ENCODE data around the gene RRAGD. TPM values are rescaled to one million over a fixed set of nuclear protein-coding genes. Genes with fewer than 3 reads are reported as not detected.

Gene RRAGD
- polyA plus RNA-seq, 3 donors, result 5.0 to 7.9 (median 7.4) TPM

GRCh38 chr6:89400912-89401399 is 11.1 kb downstream of the RRAGD start:
- peaks cover 87% of the 10 kb centered on the region for H3K79me2 ChIP-seq (ENCODE audit: insufficient read depth, low read length)
- intact Hi-C loops (cut with micrococcal nuclease), result no loop called here
- H2AFZ ChIP-seq (ENCODE audit: insufficient read depth, low read depth, low read length, poor library complexity, severe bottlenecking), result no peak overlapping the region
- peak overlapping the region in 1 of 2 donors; percentile 27 for H3K27ac ChIP-seq (ENCODE audit: low read depth in 1 of 2, low read length in 2 of 2)
- H3K27me3 ChIP-seq (ENCODE audit: control insufficient read depth in 2 of 2, insufficient read depth in 2 of 2, low read length in 2 of 2), result no peaks in the 10 kb centered on the region
- WGBS (ENCODE audit: insufficient coverage), result 0% methylated on average over 2 of the region's 6 CpGs
- Mint-ChIP-seq H3K4me3 (no peak overlapping the region), H3K27ac (peak overlapping the region in 5 of 7 donors; percentile 1 to 55 (median 21)), H3K9me3 (peaks cover 0 to 4% (median 0%) of the 10 kb centered on the region in 7 donors), H3K4me1 (peaks cover 44% of the 10 kb centered on the region), H3K36me3 (peaks cover 3% of the 10 kb centered on the region in 2 donors), H3K27me3 (ENCODE audit: low read depth in 3 of 3) (no peaks in the 10 kb centered on the region)
- no peaks in the 10 kb centered on the region for H3K36me3 ChIP-seq (replicated peaks in 1 of 2; ENCODE audit: control insufficient read depth in 1 of 2, insufficient read depth in 2 of 2, low read length in 2 of 2)
- H3K9ac ChIP-seq (ENCODE audit: insufficient read depth, low read length, poor library complexity, severe bottlenecking), result no peak overlapping the region
- H4K20me1 ChIP-seq (ENCODE audit: insufficient read depth, low read length), result peaks cover 20% of the 10 kb centered on the region
- no peak overlapping the region for H3K4me3 ChIP-seq (replicated peaks in 1 of 3; ENCODE audit: low read depth in 2 of 3, low read length in 3 of 3)
- no peak overlapping the region for H3K4me2 ChIP-seq (replicated peaks; ENCODE audit: extremely low read depth, low read length, poor library complexity, severe bottlenecking)
- DNase-seq, result peak in 2 of 3 donors; percentile 31 to 52
- TF ChIP-seq CTCF (IDR thresholded peaks at IDR 0.05), result no peak
- no peaks in the 10 kb centered on the region for H3K9me3 ChIP-seq (replicated peaks in 1 of 2; ENCODE audit: control insufficient read depth in 1 of 2, insufficient read depth in 1 of 2, low read length in 2 of 2)
- H3K4me1 ChIP-seq (ENCODE audit: control insufficient read depth in 1 of 2, insufficient read depth in 2 of 2, low read length in 2 of 2), result peaks cover 13 to 17% of the 10 kb centered on the region in 2 donors

GRCh38 chr6:89400050-89400449 is 12.0 kb downstream of the RRAGD start:
- Mint-ChIP-seq H3K4me1 (peaks cover 38% of the 10 kb centered on the region), H3K27me3 (ENCODE audit: low read depth in 3 of 3) (no peaks in the 10 kb centered on the region), H3K9me3 (peaks cover 0 to 4% (median 2%) of the 10 kb centered on the region in 7 donors), H3K4me3 (no peak overlapping the region), H3K36me3 (peaks cover 3% of the 10 kb centered on the region in 2 donors), H3K27ac (peak overlapping the region in 1 of 7 donors; percentile 72)
- Histone ChIP-seq H3K4me2 (replicated peaks; ENCODE audit: extremely low read depth, low read length, poor library complexity, severe bottlenecking) (no peak overlapping the region), H3K4me1 (ENCODE audit: control insufficient read depth in 1 of 2, insufficient read depth in 2 of 2, low read length in 2 of 2) (peaks cover 13% of the 10 kb centered on the region in 2 donors), H3K4me3 (replicated peaks in 1 of 3; ENCODE audit: low read depth in 2 of 3, low read length in 3 of 3) (no peak overlapping the region), H2AFZ (ENCODE audit: insufficient read depth, low read depth, low read length, poor library complexity, severe bottlenecking) (no peak overlapping the region), H3K27me3 (ENCODE audit: control insufficient read depth in 2 of 2, insufficient read depth in 2 of 2, low read length in 2 of 2) (no peaks in the 10 kb centered on the region), H4K20me1 (ENCODE audit: insufficient read depth, low read length) (peaks cover 12% of the 10 kb centered on the region), H3K36me3 (replicated peaks in 1 of 2; ENCODE audit: control insufficient read depth in 1 of 2, insufficient read depth in 2 of 2, low read length in 2 of 2) (no peaks in the 10 kb centered on the region), H3K9ac (ENCODE audit: insufficient read depth, low read length, poor library complexity, severe bottlenecking) (no peak overlapping the region), H3K27ac (ENCODE audit: low read depth in 1 of 2, low read length in 2 of 2) (no peak overlapping the region), H3K9me3 (replicated peaks in 1 of 2; ENCODE audit: control insufficient read depth in 1 of 2, insufficient read depth in 1 of 2, low read length in 2 of 2) (no peaks in the 10 kb centered on the region), H3K79me2 (ENCODE audit: insufficient read depth, low read length) (peaks cover 86% of the 10 kb centered on the region)
- WGBS (ENCODE audit: insufficient coverage), result 100% methylated on average over 2 of the region's 3 CpGs
- no peak for TF ChIP-seq CTCF (IDR thresholded peaks at IDR 0.05)
- intact Hi-C loops (cut with micrococcal nuclease), result no loop called here
- no peak for DNase-seq

Data from CD14-positive monocyte (primary cell).